ENCODE measurements around the gene KRT6A. TPM values are rescaled to one million over a fixed set of nuclear protein-coding genes. Genes with fewer than 3 reads are reported as not detected.

Gene KRT6A
- total RNA-seq, 4 donors from 2014 or later, result not detected

DNA sequence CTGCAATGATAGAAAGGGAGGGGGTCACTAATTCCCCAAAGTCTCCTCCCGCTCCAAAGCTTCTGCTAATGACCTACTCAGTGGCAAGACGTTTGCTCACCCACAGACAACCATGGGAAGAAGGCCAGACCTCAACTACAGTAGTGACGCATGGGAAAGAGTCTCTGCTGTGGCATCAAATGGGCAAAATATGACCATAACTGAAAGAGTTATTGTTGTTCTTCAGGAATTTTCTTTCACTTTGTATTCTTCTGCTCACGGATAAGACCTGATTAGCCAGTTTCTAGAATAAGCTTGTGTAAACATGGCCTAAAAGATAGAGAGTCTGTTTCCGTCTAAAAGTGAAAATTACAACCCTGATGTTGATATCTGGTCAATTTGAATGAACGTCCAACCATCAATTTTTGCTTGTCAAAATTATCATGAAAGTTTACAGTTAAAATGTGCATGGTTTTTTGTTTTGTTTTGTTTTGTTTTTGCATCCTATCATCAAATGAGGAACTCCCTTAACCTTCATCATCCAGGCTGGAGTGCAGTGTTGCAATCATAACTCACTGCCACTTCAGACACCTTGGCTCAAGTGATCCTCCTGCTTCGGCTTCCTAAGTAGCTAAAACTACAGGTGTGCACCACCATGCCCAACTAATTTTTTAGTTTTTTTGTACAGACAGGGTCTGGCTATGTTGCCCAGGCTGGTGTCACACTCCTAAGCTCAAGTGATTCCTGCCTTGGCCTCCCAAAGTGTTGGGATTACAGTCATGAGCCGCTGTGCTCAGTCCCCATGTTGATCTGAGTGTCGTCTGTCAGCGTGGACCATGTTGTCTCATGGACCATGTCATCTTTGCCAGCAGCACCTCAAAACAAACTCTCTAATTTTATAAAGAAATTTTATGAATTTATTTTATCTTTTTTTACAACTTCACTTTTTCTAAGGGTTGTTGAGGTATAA lies 48.1 kb downstream of the KRT6A start:
- Histone ChIP-seq H3K9me3 (no peaks in the 10 kb centered on the region), H3K27me3 (no peaks in the 10 kb centered on the region), H3K36me3 (no peaks in the 10 kb centered on the region), H3K4me3 (no peak overlapping the region), H3K4me1 (no peaks in the 10 kb centered on the region), H3K27ac (no peak overlapping the region)
- no peak for TF ChIP-seq EP300 (IDR thresholded peaks at IDR 0.05; ENCODE audit: low read depth)
- WGBS, 2 donors (ENCODE audit: low coverage in 1 of 2), result 60 to 66% methylated on average over 7 to 10 of the region's 10 CpGs
- no peak for DNase-seq
- intact Hi-C loops (cut with DNase I; ENCODE audit: low total_unique reads), result no loop called here
- in situ Hi-C loops (cut with MboI; ENCODE audit: low pct_ligation_motif_present in 1 of 4, low pct_unique_long_range_greater_than_20kb in 1 of 4, low sequenced_read_pairs in 3 of 4), result no loop called here

DNA sequence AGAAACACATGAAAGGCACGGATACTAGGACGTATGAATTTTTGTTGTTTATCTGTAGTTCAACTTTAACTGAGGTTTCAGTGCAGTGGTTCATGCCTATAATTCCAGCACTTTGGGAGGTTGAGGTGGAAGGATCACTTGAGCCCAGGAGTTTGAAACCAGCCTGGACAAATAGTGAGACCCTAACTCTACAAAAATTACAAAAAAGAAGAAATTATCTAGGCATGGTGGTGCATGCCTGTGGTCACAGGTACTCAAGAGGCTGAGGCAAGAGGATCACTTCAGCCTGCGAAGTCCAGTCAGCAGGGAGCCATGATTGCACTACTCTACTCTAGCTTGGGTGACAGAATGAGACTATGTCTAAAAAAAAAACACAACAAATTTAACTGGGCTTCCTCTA lies 49.1 kb downstream of the KRT6A start:
- 90 to 100% methylated on average over 1 to 3 of the region's 3 CpGs for WGBS, 2 donors (ENCODE audit: low coverage in 1 of 2)
- intact Hi-C loops (cut with DNase I; ENCODE audit: low total_unique reads), result no loop called here

DNA sequence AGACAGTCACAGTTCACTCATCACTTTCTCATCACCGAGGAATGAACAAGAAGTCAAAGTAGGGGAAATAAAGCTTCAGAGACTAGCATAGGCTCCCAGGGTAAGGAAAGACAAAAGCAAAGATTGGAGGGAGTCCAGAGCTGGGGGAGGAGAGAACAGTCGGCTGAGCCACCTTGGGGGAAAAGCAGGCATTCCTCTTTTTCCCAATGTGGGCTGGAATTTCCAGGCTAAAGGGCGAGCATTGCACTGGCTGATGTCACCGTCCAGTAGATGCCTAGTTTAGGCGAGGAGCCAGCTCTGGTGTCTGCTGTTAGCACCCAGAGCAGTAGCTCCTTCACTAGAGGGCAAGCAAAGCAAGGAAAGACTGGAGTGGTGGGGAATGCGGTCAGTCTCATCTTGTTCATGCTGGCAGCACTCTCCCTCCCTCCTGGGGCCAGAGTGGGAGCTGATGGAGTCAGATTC lies 50.4 kb downstream of the KRT6A start:
- H3K4me1 ChIP-seq, result peaks cover 0 to 1% (median 0%) of the 10 kb centered on the region in 4 donors
- no peaks in the 10 kb centered on the region for H3K9me3 ChIP-seq
- intact Hi-C loops (cut with DNase I; ENCODE audit: low total_unique reads), result no loop called here
- no peak for TF ChIP-seq POLR2A (IDR thresholded peaks at IDR 0.05)
- TF ChIP-seq POLR2AphosphoS5 (IDR thresholded peaks at IDR 0.05), result no peak
- TF ChIP-seq, protein P1, sequence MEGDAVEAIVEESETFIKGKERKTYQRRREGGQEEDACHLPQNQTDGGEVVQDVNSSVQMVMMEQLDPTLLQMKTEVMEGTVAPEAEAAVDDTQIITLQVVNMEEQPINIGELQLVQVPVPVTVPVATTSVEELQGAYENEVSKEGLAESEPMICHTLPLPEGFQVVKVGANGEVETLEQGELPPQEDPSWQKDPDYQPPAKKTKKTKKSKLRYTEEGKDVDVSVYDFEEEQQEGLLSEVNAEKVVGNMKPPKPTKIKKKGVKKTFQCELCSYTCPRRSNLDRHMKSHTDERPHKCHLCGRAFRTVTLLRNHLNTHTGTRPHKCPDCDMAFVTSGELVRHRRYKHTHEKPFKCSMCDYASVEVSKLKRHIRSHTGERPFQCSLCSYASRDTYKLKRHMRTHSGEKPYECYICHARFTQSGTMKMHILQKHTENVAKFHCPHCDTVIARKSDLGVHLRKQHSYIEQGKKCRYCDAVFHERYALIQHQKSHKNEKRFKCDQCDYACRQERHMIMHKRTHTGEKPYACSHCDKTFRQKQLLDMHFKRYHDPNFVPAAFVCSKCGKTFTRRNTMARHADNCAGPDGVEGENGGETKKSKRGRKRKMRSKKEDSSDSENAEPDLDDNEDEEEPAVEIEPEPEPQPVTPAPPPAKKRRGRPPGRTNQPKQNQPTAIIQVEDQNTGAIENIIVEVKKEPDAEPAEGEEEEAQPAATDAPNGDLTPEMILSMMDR (IDR thresholded peaks at IDR 0.05), result no peak
- no peak for TF ChIP-seq EP300 (IDR thresholded peaks at IDR 0.05; ENCODE audit: low read depth)
- H3K27ac ChIP-seq, result no peak overlapping the region
- no peak overlapping the region for H3K4me3 ChIP-seq
- in situ Hi-C loops (cut with MboI; ENCODE audit: low pct_ligation_motif_present in 1 of 4, low pct_unique_long_range_greater_than_20kb in 1 of 4, low sequenced_read_pairs in 3 of 4), result no loop called here
- DNase-seq, result no peak
- no peaks in the 10 kb centered on the region for H3K27me3 ChIP-seq
- WGBS, 2 donors (ENCODE audit: low coverage in 1 of 2), result 38 to 79% methylated on average over 2 to 6 of the region's 6 CpGs
- no peaks in the 10 kb centered on the region for H3K36me3 ChIP-seq

More for the DNA sequence above, 49.1 kb downstream of the KRT6A start:
- no peaks in the 10 kb centered on the region for H3K4me1 ChIP-seq
- TF ChIP-seq, protein P1 (IDR thresholded peaks at IDR 0.05), result no peak
- TF ChIP-seq POLR2AphosphoS5 (IDR thresholded peaks at IDR 0.05) (no peak), EP300 (IDR thresholded peaks at IDR 0.05; ENCODE audit: low read depth) (no peak), POLR2A (IDR thresholded peaks at IDR 0.05) (no peak)
- H3K27ac ChIP-seq, result no peak overlapping the region
- H3K9me3 ChIP-seq, result no peaks in the 10 kb centered on the region
- DNase-seq, result no peak
- in situ Hi-C loops (cut with MboI; ENCODE audit: low pct_ligation_motif_present in 1 of 4, low pct_unique_long_range_greater_than_20kb in 1 of 4, low sequenced_read_pairs in 3 of 4), result no loop called here
- no peaks in the 10 kb centered on the region for H3K27me3 ChIP-seq
- H3K36me3 ChIP-seq, result no peaks in the 10 kb centered on the region
- H3K4me3 ChIP-seq, result no peak overlapping the region

DNA sequence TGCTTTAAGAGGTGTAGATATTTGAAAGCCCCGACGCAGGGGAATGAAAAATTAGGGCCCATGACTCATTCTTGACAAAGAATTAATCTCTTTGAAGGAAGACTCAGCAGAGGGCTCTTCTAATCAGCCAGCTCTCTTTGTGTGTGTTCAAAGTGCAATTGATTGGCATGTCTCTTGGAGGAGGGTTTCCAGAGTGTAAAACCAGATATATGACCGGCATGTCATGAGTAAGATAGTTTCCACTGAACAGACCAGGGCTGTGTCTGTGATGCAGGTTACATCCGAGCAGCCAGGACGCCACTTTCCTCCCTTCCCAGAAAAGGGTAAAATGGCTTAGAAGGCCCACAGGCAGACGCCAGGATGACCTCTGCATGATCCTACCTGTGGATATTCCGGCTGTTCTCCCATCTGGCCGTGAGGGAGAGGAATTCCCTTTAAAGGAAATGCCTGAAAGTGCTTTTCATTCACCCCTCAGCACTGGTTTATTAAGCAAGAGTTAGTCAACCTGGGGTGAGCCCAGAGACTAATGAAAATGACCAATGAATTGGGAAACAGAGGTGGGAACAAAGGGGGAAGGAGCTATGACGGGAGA lies 51.6 kb downstream of the KRT6A start:
- Histone ChIP-seq H3K27ac (no peak overlapping the region), H3K9me3 (no peaks in the 10 kb centered on the region), H3K27me3 (no peaks in the 10 kb centered on the region), H3K36me3 (no peaks in the 10 kb centered on the region), H3K4me1 (peaks cover 0 to 13% (median 3%) of the 10 kb centered on the region in 4 donors), H3K4me3 (no peak overlapping the region)
- in situ Hi-C loops (cut with MboI; ENCODE audit: low pct_ligation_motif_present in 1 of 4, low pct_unique_long_range_greater_than_20kb in 1 of 4, low sequenced_read_pairs in 3 of 4) (no loop called here), intact Hi-C loops (cut with DNase I; ENCODE audit: low total_unique reads) (no loop called here)
- no peak for TF ChIP-seq POLR2AphosphoS5 (IDR thresholded peaks at IDR 0.05)
- TF ChIP-seq, protein P1 (IDR thresholded peaks at IDR 0.05), result no peak
- TF ChIP-seq EP300 (IDR thresholded peaks at IDR 0.05; ENCODE audit: low read depth), result no peak
- no peak for TF ChIP-seq POLR2A (IDR thresholded peaks at IDR 0.05)
- no peak for DNase-seq
- 70 to 83% methylated on average over 5 to 9 of the region's 9 CpGs for WGBS, 2 donors (ENCODE audit: low coverage in 1 of 2)

Data from transverse colon (tissue), 4 donors.